ENCODE results near the gene STK32B. TPM values are rescaled to one million over a fixed set of nuclear protein-coding genes. Genes with fewer than 3 reads are reported as not detected.

The STK32B gene
- total and polyA plus RNA-seq, 2 of the 8 experiments (the other 6 are each of a cell fraction or from before 2014, with no cell fraction given), result 2.3 to 2.5 TPM

GRCh38 chr4:5257086-5257485 is 205.8 kb downstream of the STK32B start:
- CTCF ChIA-PET (ENCODE audit: partially characterized antibody), result interaction anchor here (1.1 to 1.2 kb wide), 2 partner anchors 10 to 202 kb away, joined by 3 to 4 read pairs; no protein-coding TSS in a partner anchor
- H3K23ac ChIP-seq (ENCODE audit: insufficient read length), result no peak overlapping the region
- no peak overlapping the region for H2BK20ac ChIP-seq (ENCODE audit: low read length)
- H3K79me2 ChIP-seq (ENCODE audit: control insufficient read depth in 1 of 2, insufficient read depth in 2 of 2, low read length in 2 of 2), result no peaks in the 10 kb centered on the region
- DNase-seq (ENCODE audit: low read depth in 1 of 2, low spot score in 2 of 2), result no peak
- H3K36me3 ChIP-seq (ENCODE audit: control insufficient read depth in 2 of 4, insufficient read depth in 4 of 4, low read length in 3 of 4), result no peaks in the 10 kb centered on the region
- H2BK5ac ChIP-seq (ENCODE audit: low read depth, low read length), result no peak overlapping the region
- H4K91ac ChIP-seq (replicated peaks; ENCODE audit: insufficient read length, low read length), result no peak overlapping the region
- no peak for FAIRE-seq
- H2AK5ac ChIP-seq (ENCODE audit: low read depth, low read length), result no peak overlapping the region
- peak overlapping the region; percentile 83 for H3K56ac ChIP-seq (replicated peaks; ENCODE audit: insufficient read length, low read depth, low read length)
- WGBS, 2 experiments (ENCODE audit: extremely low coverage in 1 of 2, insufficient coverage in 1 of 2, insufficient read length in 1 of 2, insufficient replicate concordance in 2 of 2, low coverage in 1 of 2, low lambda C conversion rate in 2 of 2, missing lambda C conversion rate in 1 of 2), result 84 to 100% methylated on average over 1 to 2 of the region's 2 CpGs
- H3K4me2 ChIP-seq (ENCODE audit: insufficient read depth in 1 of 2, low read depth in 2 of 2, low read length in 2 of 2), result no peak overlapping the region
- no peak overlapping the region for H2BK12ac ChIP-seq (ENCODE audit: low read depth, low read length)
- H3K4me1 ChIP-seq (replicated peaks in 1 of 4; ENCODE audit: control insufficient read depth in 3 of 4, insufficient read depth in 4 of 4, low read length in 3 of 4), result no peaks in the 10 kb centered on the region
- no peak overlapping the region for H4K8ac ChIP-seq (ENCODE audit: extremely low read depth, insufficient read depth, low read length)
- POLR2A ChIA-PET (ENCODE audit: partially characterized antibody), result no interaction called here
- no peaks in the 10 kb centered on the region for H3K9me3 ChIP-seq (ENCODE audit: insufficient read depth in 2 of 2, low read depth in 1 of 2, low read length in 1 of 2)
- H3K23me2 ChIP-seq (ENCODE audit: low read depth, low read length), result peaks cover 4% of the 10 kb centered on the region; the same call in 1 of the 2 replicates
- no peaks in the 10 kb centered on the region for H3K79me1 ChIP-seq (ENCODE audit: low read depth, low read length)
- no peak overlapping the region for H3K14ac ChIP-seq (ENCODE audit: insufficient read length)
- H3K27me3 ChIP-seq (replicated peaks in 1 of 4; ENCODE audit: control insufficient read depth in 3 of 4, extremely low read depth in 1 of 4, insufficient read depth in 3 of 4, low read length in 3 of 4), result no peaks in the 10 kb centered on the region
- H3K18ac ChIP-seq (ENCODE audit: extremely low read depth, low read length), result no peak overlapping the region
- no peak overlapping the region for H2AFZ ChIP-seq (ENCODE audit: low read length)
- no peak overlapping the region for H3K4me3 ChIP-seq (ENCODE audit: extremely low read depth in 1 of 4, insufficient read depth in 2 of 4, low read depth in 3 of 4, low read length in 4 of 4)
- no peak overlapping the region for H2BK15ac ChIP-seq (ENCODE audit: low read length)
- H3K9ac ChIP-seq (replicated peaks in 1 of 4; ENCODE audit: extremely low read depth in 1 of 4, low read depth in 3 of 4, low read length in 3 of 4), result no peak overlapping the region
- H2BK120ac ChIP-seq (replicated peaks; ENCODE audit: low read depth, low read length), result no peak overlapping the region
- H3K27ac ChIP-seq (ENCODE audit: low read depth, low read length), result no peak overlapping the region
- H3K4ac ChIP-seq (replicated peaks; ENCODE audit: insufficient read length, low read depth, low read length), result no peak overlapping the region
- H4K20me1 ChIP-seq (replicated peaks in 1 of 2; ENCODE audit: control insufficient read depth in 1 of 2, insufficient read depth in 2 of 2, low read length in 2 of 2), result no peaks in the 10 kb centered on the region
- H4K5ac ChIP-seq (ENCODE audit: insufficient read length, low read depth, low read length), result no peak overlapping the region
- TF ChIP-seq EZH2 (IDR thresholded peaks at IDR 0.05; ENCODE audit: low read depth, low read length, severe bottlenecking) (no peak), BACH1 (IDR thresholded peaks at IDR 0.05; ENCODE audit: low read length) (no peak), POU5F1 (IDR thresholded peaks at IDR 0.05; ENCODE audit: low read depth, low read length) (no peak), CTCF (IDR thresholded peaks at IDR 0.05; ENCODE audit: control extremely low read depth in 1 of 3, insufficient read depth in 1 of 3, low read depth in 1 of 3, low read length in 3 of 3) (no peak), KDM1A (IDR thresholded peaks at IDR 0.05; ENCODE audit: borderline replicate concordance, low read length) (no peak), CBX5 (IDR thresholded peaks at IDR 0.05; ENCODE audit: low read depth, low read length) (no peak), YY1 (IDR thresholded peaks at IDR 0.05; ENCODE audit: low read depth, low read length) (no peak), TBP (IDR thresholded peaks at IDR 0.05; ENCODE audit: low read depth, low read length) (no peak), GABPA (IDR thresholded peaks at IDR 0.05; ENCODE audit: borderline replicate concordance, insufficient read depth, low read length) (no peak), JUN (IDR thresholded peaks at IDR 0.05; ENCODE audit: low read depth, low read length) (no peak)
- TF ChIP-seq, protein P1, sequence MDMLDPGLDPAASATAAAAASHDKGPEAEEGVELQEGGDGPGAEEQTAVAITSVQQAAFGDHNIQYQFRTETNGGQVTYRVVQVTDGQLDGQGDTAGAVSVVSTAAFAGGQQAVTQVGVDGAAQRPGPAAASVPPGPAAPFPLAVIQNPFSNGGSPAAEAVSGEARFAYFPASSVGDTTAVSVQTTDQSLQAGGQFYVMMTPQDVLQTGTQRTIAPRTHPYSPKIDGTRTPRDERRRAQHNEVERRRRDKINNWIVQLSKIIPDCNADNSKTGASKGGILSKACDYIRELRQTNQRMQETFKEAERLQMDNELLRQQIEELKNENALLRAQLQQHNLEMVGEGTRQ (IDR thresholded peaks at IDR 0.05; ENCODE audit: low read length), result no peak

Measured in H1 (cell line).